Brain microvascular endothelial cell (primary cell): Measurements from ENCODE around the gene POR.
A peak's percentile ranks its signal among the peaks of the same experiment; 100 is the strongest.
"Not testable (repeated sequence)": the region's sequence is repeated elsewhere in the genome, so short reads cannot be mapped to it uniquely, and the experiment has no call there.

Source experiments
- DNase-seq: peaks from one replicate; pipeline ENCODE4 v3.0.0-alpha.2; 2020
- H3K27ac ChIP-seq: fragments of 250-450 bp; sonication (Bioruptor Pico); 2 replicates; pipeline ENCODE4 v1.5.1; 2020; ENCODE audit warnings: mild to moderate bottlenecking, moderate library complexity
- H3K27me3 ChIP-seq: fragments of 250-450 bp; sonication (Bioruptor Pico); replicated peaks from 2 replicates; pipeline ENCODE4 v1.5.1; 2020; ENCODE audit warnings: mild to moderate bottlenecking
- H3K36me3 ChIP-seq: fragments of 250-450 bp; sonication (Bioruptor Pico); replicated peaks from 2 replicates; pipeline ENCODE4 v1.5.1; 2020; ENCODE audit warnings: mild to moderate bottlenecking
- H3K4me3 ChIP-seq: 2 replicates; pipeline ENCODE4 v1.5.1; 2011; ENCODE audit warnings: low read depth, mild to moderate bottlenecking, control low read depth, low read length, moderate library complexity
- in situ Hi-C: cut with HindIII; loops from 2 replicates; pipeline ENCODE4 v1.10.0; 2017; ENCODE audit warnings: low sequenced_read_pairs, low pct_ligation_motif_present
- TF ChIP-seq, protein P1 (sequence below): IDR thresholded peaks from 2 replicates; pipeline ENCODE4 v1.5.1; 2011; ENCODE audit warnings: low read depth, mild to moderate bottlenecking, moderate library complexity, low read length, control low read depth, inconsistent platforms; ENCODE audit errors: missing control alignments

The POR gene

DNA sequence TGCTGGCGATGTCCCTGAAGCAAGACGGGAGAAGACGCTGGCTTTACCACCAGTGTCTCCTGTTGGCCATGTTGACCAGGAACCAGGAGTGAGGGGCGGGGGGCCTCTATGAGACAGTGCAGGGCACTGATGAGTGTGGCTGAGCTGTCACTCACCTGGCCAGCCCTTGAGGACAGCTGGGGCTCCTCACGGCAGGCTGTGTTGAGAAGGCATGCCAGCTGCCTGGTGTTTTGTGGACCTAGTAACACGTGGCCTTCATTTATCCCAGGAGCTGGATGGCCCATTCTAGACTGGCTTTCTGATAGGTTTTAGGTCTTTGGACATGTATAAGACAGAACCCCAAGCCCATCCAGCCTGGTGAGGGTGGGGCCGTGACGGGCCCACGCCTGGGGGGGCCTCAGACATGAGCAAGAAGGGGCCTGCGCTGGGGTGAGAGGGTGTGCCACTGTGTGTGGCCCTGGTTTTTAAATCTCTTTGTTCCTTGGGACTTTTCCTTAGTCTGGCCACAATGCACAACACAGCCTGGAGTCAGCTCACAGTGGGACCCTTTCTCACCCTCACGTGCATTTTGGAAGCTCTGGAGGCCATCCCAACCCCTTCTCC, 25.6 kb upstream of the POR start:
- no peak overlapping the region for H3K4me3 ChIP-seq
- in situ Hi-C loops = no loop called here
- TF ChIP-seq, protein P1, sequence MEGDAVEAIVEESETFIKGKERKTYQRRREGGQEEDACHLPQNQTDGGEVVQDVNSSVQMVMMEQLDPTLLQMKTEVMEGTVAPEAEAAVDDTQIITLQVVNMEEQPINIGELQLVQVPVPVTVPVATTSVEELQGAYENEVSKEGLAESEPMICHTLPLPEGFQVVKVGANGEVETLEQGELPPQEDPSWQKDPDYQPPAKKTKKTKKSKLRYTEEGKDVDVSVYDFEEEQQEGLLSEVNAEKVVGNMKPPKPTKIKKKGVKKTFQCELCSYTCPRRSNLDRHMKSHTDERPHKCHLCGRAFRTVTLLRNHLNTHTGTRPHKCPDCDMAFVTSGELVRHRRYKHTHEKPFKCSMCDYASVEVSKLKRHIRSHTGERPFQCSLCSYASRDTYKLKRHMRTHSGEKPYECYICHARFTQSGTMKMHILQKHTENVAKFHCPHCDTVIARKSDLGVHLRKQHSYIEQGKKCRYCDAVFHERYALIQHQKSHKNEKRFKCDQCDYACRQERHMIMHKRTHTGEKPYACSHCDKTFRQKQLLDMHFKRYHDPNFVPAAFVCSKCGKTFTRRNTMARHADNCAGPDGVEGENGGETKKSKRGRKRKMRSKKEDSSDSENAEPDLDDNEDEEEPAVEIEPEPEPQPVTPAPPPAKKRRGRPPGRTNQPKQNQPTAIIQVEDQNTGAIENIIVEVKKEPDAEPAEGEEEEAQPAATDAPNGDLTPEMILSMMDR = no peak
- no peak overlapping the region for H3K27ac ChIP-seq
- H3K27me3 ChIP-seq = no peaks in the 10 kb centered on the region
- no peak for DNase-seq
- H3K36me3 ChIP-seq = peaks cover 26% of the 10 kb centered on the region

DNA sequence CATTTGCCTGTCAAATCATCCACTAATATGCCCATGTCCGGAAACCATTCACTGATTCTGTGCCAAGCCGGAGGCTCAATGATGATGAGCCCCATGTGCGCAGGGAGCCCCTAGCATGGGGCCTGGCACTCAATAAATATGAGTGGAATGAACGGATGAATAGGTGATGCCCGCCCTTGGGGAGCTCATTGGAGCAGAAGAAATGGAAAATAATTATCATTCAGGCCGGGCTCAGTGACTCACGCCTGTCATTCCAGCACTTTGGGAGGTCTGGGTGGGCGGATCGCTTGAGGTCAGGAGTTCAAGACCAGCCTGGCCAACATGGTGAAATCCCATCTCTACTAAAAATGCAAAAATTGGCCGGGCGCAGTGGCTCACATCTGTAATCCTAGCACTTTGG, 25.1 kb upstream of the POR start:
- Histone ChIP-seq H3K36me3 (peaks cover 22% of the 10 kb centered on the region), H3K4me3 (no peak overlapping the region), H3K27ac (no peak overlapping the region), H3K27me3 (no peaks in the 10 kb centered on the region)
- TF ChIP-seq, protein P1 = no peak
- in situ Hi-C loops = no loop called here
- peak; percentile 57 for DNase-seq

DNA sequence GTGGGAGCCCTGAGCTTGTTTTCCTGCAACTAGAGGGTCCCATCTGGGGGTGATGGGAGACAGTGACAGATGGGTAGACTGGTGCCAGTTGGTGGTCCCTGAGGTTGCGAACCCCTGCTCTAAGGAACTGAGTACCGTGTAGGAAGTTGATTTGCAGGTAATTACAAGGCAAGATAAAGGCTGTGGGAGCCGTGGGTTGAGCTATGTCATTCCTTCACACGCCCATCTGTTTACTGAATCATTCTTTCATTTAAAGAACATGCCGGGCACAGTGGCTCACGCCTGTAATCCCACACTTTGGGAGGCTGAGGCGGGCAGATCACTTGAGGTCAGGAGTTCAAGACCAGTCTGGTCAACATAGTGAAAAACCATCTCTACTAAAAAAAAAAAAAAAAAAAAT, 23.7 kb upstream of the POR start:
- H3K27ac ChIP-seq, in situ Hi-C loops, H3K4me3 ChIP-seq, H3K27me3 ChIP-seq, DNase-seq: not testable (repeated sequence)
- H3K36me3 ChIP-seq = peaks cover 13% of the 10 kb centered on the region

DNA sequence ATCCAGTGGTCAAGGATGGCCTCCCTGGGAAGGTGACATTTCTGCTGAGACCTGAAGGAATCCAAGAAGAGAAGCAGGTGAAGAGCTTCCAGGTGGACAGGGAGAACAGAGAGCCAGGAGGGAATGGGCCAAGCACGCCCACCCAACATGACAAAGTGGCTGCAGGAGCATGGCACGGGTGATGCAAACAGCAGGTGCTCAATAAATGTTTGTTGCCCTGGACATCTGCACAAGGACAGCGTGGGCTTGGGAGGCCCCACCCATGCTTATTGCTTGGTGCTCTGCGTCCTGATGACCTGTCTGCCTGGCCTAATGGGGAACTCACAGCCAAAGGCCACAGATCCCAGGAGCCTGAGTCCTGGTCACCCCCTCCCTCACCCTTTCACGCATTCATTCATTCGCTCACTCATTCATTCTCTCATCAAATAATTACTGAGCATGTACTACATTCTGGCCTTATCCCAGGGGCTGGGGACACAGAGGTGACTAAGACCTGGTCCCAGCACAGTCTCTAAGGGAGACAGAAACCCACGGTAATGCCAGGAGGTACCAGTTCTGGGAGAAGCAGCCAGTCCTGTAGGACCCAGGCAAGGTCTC, 23.0 kb upstream of the POR start:
- TF ChIP-seq, protein P1 = no peak
- Histone ChIP-seq H3K27me3 (no peaks in the 10 kb centered on the region), H3K4me3 (no peak overlapping the region), H3K36me3 (peaks cover 12% of the 10 kb centered on the region), H3K27ac (no peak overlapping the region)
- no peak for DNase-seq
- in situ Hi-C loops = no loop called here

DNA sequence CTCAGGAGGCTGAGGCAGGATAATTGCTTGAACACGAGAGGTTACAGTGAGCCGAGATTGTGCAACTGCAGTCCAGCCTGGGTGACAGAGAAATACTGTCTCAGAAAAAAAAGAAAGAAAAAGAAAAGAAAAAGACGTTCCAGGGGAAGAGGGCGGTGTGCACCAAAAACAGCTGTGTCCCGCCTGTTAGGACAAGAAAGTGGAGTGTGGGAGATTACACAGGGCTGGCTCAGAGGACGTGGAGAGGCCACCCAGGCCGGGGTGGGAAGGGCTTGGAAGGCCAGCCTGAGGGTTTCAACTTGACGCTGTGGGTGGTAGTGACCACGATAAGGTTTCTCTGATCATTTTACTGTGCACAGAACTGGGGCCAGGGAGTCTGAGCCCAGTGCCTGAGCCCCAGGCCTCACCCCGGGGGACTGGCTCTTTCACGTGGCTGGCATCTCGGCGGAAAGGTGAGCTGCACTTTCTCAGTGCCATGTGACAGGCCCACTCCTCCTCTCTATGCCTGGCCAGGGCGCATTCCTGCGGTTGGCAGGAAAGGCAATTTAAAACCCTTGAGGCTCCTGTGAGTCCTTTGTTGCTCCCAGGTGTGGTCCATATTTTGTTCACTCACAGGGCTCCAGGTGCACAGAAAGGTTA, 22.2 kb upstream of the POR start:
- in situ Hi-C loops = no loop called here
- Histone ChIP-seq H3K4me3 (no peak overlapping the region), H3K27me3 (no peaks in the 10 kb centered on the region), H3K27ac (no peak overlapping the region), H3K36me3 (peaks cover 9% of the 10 kb centered on the region)
- no peak for DNase-seq
- TF ChIP-seq, protein P1 = no peak

DNA sequence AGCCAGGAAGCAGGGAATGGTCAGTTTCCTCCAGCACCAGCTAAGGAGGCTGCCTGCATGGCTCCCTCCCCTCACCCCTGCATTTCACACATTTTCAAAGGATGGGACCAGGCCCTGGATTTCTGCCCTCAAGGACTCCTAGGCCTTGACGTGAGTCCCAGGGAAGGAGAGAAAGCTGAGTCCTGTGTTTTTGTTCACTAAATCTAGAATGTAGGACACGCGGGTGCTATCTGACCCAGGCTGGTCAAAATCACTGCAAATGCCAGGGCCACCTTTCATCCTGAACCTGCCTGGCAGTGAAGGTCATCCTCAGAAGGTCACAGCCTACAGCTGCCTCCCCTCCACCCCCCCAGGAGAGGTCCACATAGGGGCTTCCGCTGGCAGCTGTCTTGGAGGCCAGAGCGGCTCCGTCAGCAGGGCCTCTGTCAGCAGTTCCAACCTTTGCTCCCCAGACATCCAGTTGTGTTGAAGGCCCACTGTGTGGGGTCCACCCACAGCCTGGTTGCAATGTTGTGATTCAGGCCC, 18.1 kb upstream of the POR start:
- no peak for DNase-seq
- in situ Hi-C loops = no loop called here

More for the DNA sequence above, 18.1 kb upstream of the POR start:
- Histone ChIP-seq H3K4me3 (no peak overlapping the region), H3K27me3 (no peaks in the 10 kb centered on the region), H3K36me3 (no peaks in the 10 kb centered on the region), H3K27ac (no peak overlapping the region)
- TF ChIP-seq, protein P1 = no peak
